Bronchial epithelial cell (primary cell): ENCODE data around the gene ATP2B2. TPM values are rescaled to one million over a fixed set of nuclear protein-coding genes. Genes with fewer than 3 reads are reported as not detected.
A peak's percentile ranks its signal among the peaks of the same experiment; 100 is the strongest.

Source experiments
- DNase-seq: peaks from one replicate; pipeline ENCODE4 v3.0.0-alpha.2; 2010; ENCODE audit warnings: low read depth
- FAIRE-seq: peaks from 2 replicates; lab custom pipeline; 2011; peaks lifted over from hg19 to GRCh38; lab: Jason Lieb, UNC
- H3K27me3 ChIP-seq: 2 replicates; pipeline ENCODE4 v1.5.1; 2011; ENCODE audit warnings: low read length; ENCODE audit not compliant: control insufficient read depth, insufficient read depth
- H3K36me3 ChIP-seq: 2 replicates; pipeline ENCODE4 v1.5.1; 2011; ENCODE audit warnings: low read length; ENCODE audit not compliant: control insufficient read depth, insufficient read depth
- H3K4me3 ChIP-seq: 2 replicates; pipeline ENCODE4 v1.5.1; 2011; ENCODE audit warnings: mild to moderate bottlenecking, low read depth, low read length, control low read depth
- CTCF ChIP-seq: IDR thresholded peaks from 2 replicates; pipeline ENCODE4 v1.5.1; 2011; ENCODE audit warnings: mild to moderate bottlenecking, moderate library complexity, low read length, control low read depth, inconsistent platforms; ENCODE audit not compliant: insufficient read depth, severe bottlenecking
- total RNA-seq: library from RNA; depleted of rRNA; stranded (reverse); fragments of >200 nt; gene quantifications from 2 replicates; pipeline ENCODE4 v1.2.1, GENCODE V29; 2014

The ATP2B2 gene
- total RNA-seq, 1 donor from 2014 or later: not detected

GRCh38 chr3:10501664-10502052 is 3.7 kb downstream of the ATP2B2 start:
- no peak for FAIRE-seq
- no peak overlapping the region for H3K4me3 ChIP-seq
- DNase-seq: no peak
- no peaks in the 10 kb centered on the region for H3K36me3 ChIP-seq
- peaks cover 17% of the 10 kb centered on the region for H3K27me3 ChIP-seq
- no peak for TF ChIP-seq CTCF

GRCh38 chr3:10500717-10501663 is 4.4 kb downstream of the ATP2B2 start:
- Histone ChIP-seq H3K4me3 (no peak overlapping the region), H3K27me3 (peaks cover 17% of the 10 kb centered on the region), H3K36me3 (no peaks in the 10 kb centered on the region)
- FAIRE-seq (peak; percentile 73), DNase-seq (no peak)
- no peak for TF ChIP-seq CTCF

GRCh38 chr3:10498271-10498670 is 7.1 kb downstream of the ATP2B2 start:
- FAIRE-seq (no peak), DNase-seq (no peak)
- Histone ChIP-seq H3K4me3 (no peak overlapping the region), H3K36me3 (no peaks in the 10 kb centered on the region), H3K27me3 (peaks cover 6% of the 10 kb centered on the region)
- no peak for TF ChIP-seq CTCF

- TF ChIP-seq CTCF: no peak
- Histone ChIP-seq H3K4me3 (no peak overlapping the region), H3K36me3 (no peaks in the 10 kb centered on the region), H3K27me3 (peaks cover 5% of the 10 kb centered on the region)
- no peak for DNase-seq
- FAIRE-seq: no peak
Measured at GRCh38 chr3:10497439-10497838, 7.9 kb downstream of the ATP2B2 start.

GRCh38 chr3:10496121-10496863 is 9.1 kb downstream of the ATP2B2 start:
- Histone ChIP-seq H3K36me3 (no peaks in the 10 kb centered on the region), H3K27me3 (peaks cover 8% of the 10 kb centered on the region), H3K4me3 (no peak overlapping the region)
- DNase-seq: no peak
- no peak for TF ChIP-seq CTCF
- no peak for FAIRE-seq
